HL-60 (cell line): ENCODE data around the gene TBXAS1.
"Not testable (repeated sequence)": the region's sequence is repeated elsewhere in the genome, so short reads cannot be mapped to it uniquely, and the experiment has no call there.

Experiments used
- DNase-seq, 2 experiments: peaks; one replicate each; pipeline ENCODE4 v3.0.0-alpha.2; 2010 to 2020; ENCODE audit warnings: low read depth in 1 of 2, low spot score in 1 of 2
- H3K27ac ChIP-seq: fragments of 250-450 bp; sonication (Bioruptor Pico); replicated peaks from 2 replicates; pipeline ENCODE4 v1.5.1; 2020; ENCODE audit warnings: mild to moderate bottlenecking, moderate library complexity
- H3K27me3 ChIP-seq: fragments of 250-450 bp; sonication (Bioruptor Pico); 2 replicates; pipeline ENCODE4 v1.5.1; 2021; ENCODE audit warnings: mild to moderate bottlenecking, moderate library complexity; ENCODE audit not compliant: insufficient read depth, poor library complexity, severe bottlenecking
- H3K4me3 ChIP-seq: replicated peaks from 2 replicates; pipeline ENCODE4 v1.5.1; 2011; ENCODE audit warnings: mild to moderate bottlenecking, control low read depth, low read length; ENCODE audit not compliant: insufficient read depth
- CTCF ChIP-seq: IDR thresholded peaks from one replicate; pipeline ENCODE4 v1.5.1; 2011; ENCODE audit warnings: low read length, control low read depth, inconsistent platforms; ENCODE audit not compliant: insufficient read depth
- GABPA ChIP-seq: IDR thresholded peaks from 2 replicates; pipeline ENCODE4 v1.6.1; 2012; ENCODE audit warnings: low read depth
- POLR2AphosphoS5 ChIP-seq: IDR thresholded peaks from 2 replicates; pipeline ENCODE4 v1.6.1; 2012; ENCODE audit warnings: low read depth
- REST ChIP-seq: IDR thresholded peaks from 2 replicates; pipeline ENCODE4 v1.6.1; 2012; ENCODE audit warnings: low read depth; ENCODE audit not compliant: insufficient replicate concordance
- SPI1 ChIP-seq: IDR thresholded peaks from 2 replicates; pipeline ENCODE4 v1.6.1; 2012; ENCODE audit warnings: low read depth, mild to moderate bottlenecking, borderline replicate concordance

The TBXAS1 gene

DNA sequence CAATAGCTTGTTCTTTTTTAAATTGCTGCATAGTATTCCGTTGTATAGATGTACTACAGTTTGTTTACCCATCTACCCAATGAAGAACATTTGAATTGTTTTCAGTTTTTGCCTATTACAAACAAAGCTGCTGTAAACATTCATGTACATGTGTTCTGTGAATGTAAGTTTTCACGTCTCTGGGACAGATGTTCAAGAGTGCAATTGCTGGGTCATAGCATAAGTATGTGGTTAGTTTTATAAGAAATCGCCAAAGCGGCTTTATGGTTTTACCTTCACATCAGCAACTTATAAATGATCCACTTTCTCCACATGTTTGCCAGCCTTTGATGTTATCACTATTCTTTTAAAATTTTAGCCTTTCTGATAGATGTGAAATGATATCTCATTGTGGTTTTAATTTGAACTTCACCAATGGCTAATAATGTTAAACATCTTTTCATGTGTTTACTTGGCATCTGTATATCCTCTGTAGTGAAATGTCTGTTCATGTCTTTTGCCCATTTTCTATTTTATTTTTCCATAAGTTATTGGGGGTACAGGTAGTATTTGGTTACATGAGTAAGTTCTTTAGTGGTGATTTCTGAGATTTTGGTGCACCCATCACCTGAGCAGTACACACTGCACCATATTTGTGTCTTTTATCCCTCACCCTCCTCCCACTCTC lies 73.5 kb downstream of the TBXAS1 start:
- no peak overlapping the region for H3K4me3 ChIP-seq
- TF ChIP-seq POLR2AphosphoS5 = no peak
- TF ChIP-seq SPI1 = no peak
- H3K27me3 ChIP-seq = no peaks in the 10 kb centered on the region
- H3K27ac ChIP-seq = no peak overlapping the region
- no peak for DNase-seq

DNA sequence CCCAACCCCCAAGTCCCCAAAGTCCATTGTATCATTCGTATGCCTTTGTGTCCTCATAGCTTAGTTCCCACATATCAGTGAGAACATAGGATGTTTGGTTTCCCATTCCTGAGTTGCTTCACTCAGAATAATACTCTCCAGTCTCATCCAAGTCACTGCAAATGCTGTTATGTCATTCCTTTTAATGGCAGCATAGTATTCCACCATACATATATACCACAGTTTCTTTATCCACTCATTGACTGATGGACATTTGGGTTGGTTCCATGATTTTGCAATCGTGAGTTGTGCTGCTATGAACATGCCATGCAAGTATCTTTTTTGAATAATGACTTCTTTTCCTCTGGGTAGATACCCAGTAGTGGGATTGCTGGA lies 74.0 kb downstream of the TBXAS1 start:
- not testable (repeated sequence) for H3K4me3 ChIP-seq, H3K27me3 ChIP-seq, H3K27ac ChIP-seq, DNase-seq

GRCh38 chr7:139906879-139907278 lies 77.8 kb downstream of the TBXAS1 start:
- no peaks in the 10 kb centered on the region for H3K27me3 ChIP-seq

GRCh38 chr7:139908792-139909191 lies 79.7 kb downstream of the TBXAS1 start:
- TF ChIP-seq REST = no peak
- TF ChIP-seq GABPA = no peak
- no peak for TF ChIP-seq CTCF
- TF ChIP-seq SPI1 = no peak
- no peak for TF ChIP-seq POLR2AphosphoS5
- DNase-seq = no peak
- Histone ChIP-seq H3K27ac (no peak overlapping the region), H3K4me3 (no peak overlapping the region), H3K27me3 (no peaks in the 10 kb centered on the region)

More at GRCh38 chr7:139906879-139907278, 77.8 kb downstream of the TBXAS1 start:
- DNase-seq = no peak
- no peak overlapping the region for H3K27ac ChIP-seq
- no peak overlapping the region for H3K4me3 ChIP-seq
- TF ChIP-seq POLR2AphosphoS5 (no peak), REST (no peak), GABPA (no peak), CTCF (no peak), SPI1 (no peak)
